IPS DF 6.9 (cell line): Measurements from ENCODE around the gene ST13.
"Not testable (repeated sequence)": the region's sequence is repeated elsewhere in the genome, so short reads cannot be mapped to it uniquely, and the experiment has no call there.

Experiments
- DNase-seq: peaks from one replicate; pipeline ENCODE4 v3.0.0-alpha.2; 2013; ENCODE audit warnings: low read depth, low spot score
- H3K27ac ChIP-seq: one replicate; pipeline ENCODE4 v1.5.1; 2013; ENCODE audit warnings: low read length, control low read depth
- H3K27me3 ChIP-seq: 2 replicates; pipeline ENCODE4 v1.6.1; 2013; ENCODE audit warnings: mild to moderate bottlenecking, low read length; ENCODE audit not compliant: control insufficient read depth, insufficient read depth
- H3K36me3 ChIP-seq: 2 replicates; pipeline ENCODE4 v1.6.1; 2013; ENCODE audit warnings: low read length; ENCODE audit not compliant: control insufficient read depth, insufficient read depth
- H3K4me1 ChIP-seq: 2 replicates; pipeline ENCODE4 v1.6.1; 2013; ENCODE audit warnings: low read length; ENCODE audit not compliant: control insufficient read depth, insufficient read depth
- H3K4me3 ChIP-seq: 2 replicates; pipeline ENCODE4 v1.5.1; 2013; ENCODE audit warnings: mild to moderate bottlenecking, low read length
- H3K9me3 ChIP-seq: 2 replicates; pipeline ENCODE4 v1.6.1; 2013; ENCODE audit warnings: low read length, inconsistent platforms; ENCODE audit not compliant: control insufficient read depth, insufficient read depth
- WGBS: extraction: QIAGEN DNeasy Blood & Tissue Kit; methylation state at CpG from one replicate; pipeline ENCODE4 v1.1.7; 2013; ENCODE audit warnings: mixed read lengths, missing lambda C conversion rate; ENCODE audit not compliant: insufficient read length, insufficient coverage; 5-methylcytosine and 5-hydroxymethylcytosine counted together

ST13 gene

DNA sequence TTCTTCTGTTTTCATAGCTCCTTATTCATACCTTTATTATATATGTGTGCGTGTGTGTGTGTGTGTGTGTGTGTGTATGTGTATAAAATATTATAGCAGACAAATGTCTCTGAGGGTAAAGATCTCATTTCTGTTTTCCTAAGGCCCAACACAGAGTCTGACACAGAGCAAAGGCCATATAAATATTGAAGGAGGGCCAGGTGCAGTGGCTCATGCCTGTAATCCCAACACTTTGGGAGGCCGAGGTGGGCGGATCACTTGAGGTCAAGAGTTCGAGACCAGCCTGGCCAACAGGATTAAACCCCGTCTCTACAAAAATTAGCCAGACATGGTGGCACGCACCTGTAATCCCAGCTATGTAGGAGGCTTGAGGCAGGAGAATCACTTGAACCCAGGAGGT is 11.9 kb upstream of the ST13 start:
- not testable (repeated sequence) for H3K4me1 ChIP-seq, H3K4me3 ChIP-seq, H3K27me3 ChIP-seq, DNase-seq, H3K27ac ChIP-seq, H3K36me3 ChIP-seq, H3K9me3 ChIP-seq
- no CpG with 5 or more reads among the region's 6 CpGs for whole genome bisulfite sequencing

DNA sequence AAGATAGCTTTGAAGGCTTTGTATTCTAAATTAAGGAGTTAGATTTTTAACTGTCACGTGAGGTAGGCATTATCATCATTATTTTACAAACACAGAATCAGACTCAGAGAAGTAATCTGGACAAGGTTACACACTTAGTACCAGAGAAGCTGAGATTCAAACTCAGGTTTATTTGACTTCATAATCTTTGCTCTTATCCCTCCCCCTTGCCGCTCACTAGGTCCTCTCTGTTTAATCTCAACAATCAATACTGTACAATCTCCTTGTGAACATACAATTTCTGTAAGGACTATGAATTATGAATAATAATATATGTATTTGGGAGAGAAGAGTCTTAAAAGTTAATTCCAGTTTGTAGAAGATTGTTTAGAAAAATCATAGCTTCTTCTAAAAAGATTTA is 10.7 kb upstream of the ST13 start:
- no peaks in the 10 kb centered on the region for H3K27me3 ChIP-seq
- no CpG with 5 or more reads among the region's 2 CpGs for WGBS

DNA sequence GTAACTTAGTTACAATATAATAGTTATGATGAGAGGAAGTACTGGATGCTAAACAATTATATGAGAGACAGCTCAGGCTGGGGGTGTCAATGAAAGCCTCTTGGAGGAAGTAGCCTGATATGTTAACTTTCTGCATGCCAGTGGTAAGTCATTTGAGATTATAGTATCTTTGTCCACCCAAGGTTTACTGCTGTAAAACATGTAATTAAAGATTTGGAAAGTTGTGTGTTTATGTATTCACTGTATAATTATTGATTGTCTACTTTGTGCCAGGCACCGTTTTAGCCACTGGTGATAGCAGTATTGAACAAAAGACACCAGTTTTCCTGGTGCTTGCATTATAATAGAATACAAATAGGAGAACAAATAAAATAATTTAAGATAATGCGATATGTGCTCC is 6.1 kb upstream of the ST13 start:
- Histone ChIP-seq H3K36me3 (peaks cover 5% of the 10 kb centered on the region; the same call in 1 of the 2 replicates), H3K4me1 (no peaks in the 10 kb centered on the region), H3K27me3 (no peaks in the 10 kb centered on the region), H3K9me3 (no peaks in the 10 kb centered on the region), H3K27ac (no peak overlapping the region), H3K4me3 (no peak overlapping the region)
- no peak for DNase-seq
- WGBS, result no CpG with 5 or more reads among the region's 2 CpGs

More for the DNA sequence above, 10.7 kb upstream of the ST13 start:
- Histone ChIP-seq H3K4me1 (no peaks in the 10 kb centered on the region), H3K27ac (no peak overlapping the region), H3K4me3 (no peak overlapping the region), H3K9me3 (no peaks in the 10 kb centered on the region), H3K36me3 (peaks cover 1% of the 10 kb centered on the region; the same call in 1 of the 2 replicates)
- no peak for DNase-seq

DNA sequence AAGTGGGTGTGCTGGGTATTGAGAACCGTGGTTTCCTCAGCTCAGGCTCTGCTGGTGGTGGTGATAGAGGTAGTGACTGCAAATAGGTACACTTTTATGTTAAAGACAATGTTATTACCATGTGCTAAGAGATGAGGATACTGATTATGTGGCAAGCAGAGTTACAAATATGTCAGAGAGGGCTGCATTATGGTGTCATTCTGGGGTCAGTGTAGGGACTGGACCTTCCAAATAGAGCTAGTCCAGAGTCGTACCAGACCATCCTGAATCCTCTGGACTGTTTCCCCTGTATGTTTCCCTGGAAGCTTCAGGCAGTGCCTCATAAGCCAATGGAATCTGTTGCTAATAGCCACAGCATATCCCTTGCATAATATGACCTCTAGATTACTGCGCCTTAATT is 5.6 kb upstream of the ST13 start, which contains the start of gene DNAJB7:
TSS of gene DNAJB7 (minus strand) at position 101 of the 400 bp plus-strand sequence. CDS start 119 bp downstream, outside the sequence.
- WGBS, result no CpG with 5 or more reads among the region's 3 CpGs
- Histone ChIP-seq H3K36me3 (peaks cover 5% of the 10 kb centered on the region; the same call in 1 of the 2 replicates), H3K4me1 (no peaks in the 10 kb centered on the region), H3K27me3 (no peaks in the 10 kb centered on the region), H3K27ac (no peak within 1 kb of the TSS), H3K4me3 (no peak within 1 kb of the TSS), H3K9me3 (no peaks in the 10 kb centered on the region)
- no peak for DNase-seq

GRCh38 chr22:40857309-40857855 is 943 bp upstream of the ST13 start:
- Histone ChIP-seq H3K36me3 (peaks cover 5% of the 10 kb centered on the region; the same call in 1 of the 2 replicates), H3K27ac (no peak overlapping the region), H3K9me3 (no peaks in the 10 kb centered on the region), H3K4me3 (peak overlapping the region; percentile 94), H3K27me3 (no peaks in the 10 kb centered on the region), H3K4me1 (no peaks in the 10 kb centered on the region)
- DNase-seq, result no peak
- no CpG with 5 or more reads among the region's 18 CpGs for WGBS

DNA sequence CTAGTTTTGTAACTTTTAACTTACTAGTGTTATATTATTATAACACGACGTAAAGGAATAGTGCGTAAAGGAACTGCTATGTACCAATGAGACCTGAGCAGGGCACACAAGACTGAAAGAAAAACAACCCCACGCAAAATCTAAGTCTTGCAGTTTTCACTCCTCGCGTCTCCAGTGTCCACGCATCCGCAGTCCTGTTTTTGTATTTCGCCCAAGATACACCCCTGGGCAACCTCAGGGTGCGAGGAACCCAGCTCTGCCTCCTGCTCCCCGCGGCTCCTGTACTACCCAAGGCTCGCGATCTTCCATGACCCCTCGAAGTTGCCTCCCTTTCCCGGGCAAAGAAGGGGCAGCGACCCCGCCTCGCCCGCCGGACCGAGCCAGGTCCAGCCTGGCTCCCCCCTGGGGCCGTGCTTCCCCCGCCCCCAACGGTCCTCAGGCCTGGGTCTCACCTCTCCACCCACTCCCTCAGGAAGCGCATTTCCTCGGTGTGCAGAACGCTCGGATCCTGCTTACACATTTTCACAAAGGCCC is 393 bp downstream of the ST13 start:
- peak overlapping the region; percentile 96 for H3K4me3 ChIP-seq
- WGBS, result no CpG with 5 or more reads among the region's 29 CpGs
- no peak overlapping the region for H3K27ac ChIP-seq
- H3K9me3 ChIP-seq, result no peaks in the 10 kb centered on the region
- DNase-seq, result no peak
- H3K27me3 ChIP-seq, result no peaks in the 10 kb centered on the region
- no peaks in the 10 kb centered on the region for H3K36me3 ChIP-seq
- H3K4me1 ChIP-seq, result no peaks in the 10 kb centered on the region

GRCh38 chr22:40855071-40855978 is 1.1 kb downstream of the ST13 start:
- no peaks in the 10 kb centered on the region for H3K36me3 ChIP-seq
- no peaks in the 10 kb centered on the region for H3K4me1 ChIP-seq
- WGBS, result no CpG with 5 or more reads among the region's 20 CpGs
- no peak for DNase-seq
- peak overlapping the region; percentile 96; the same call in 1 of the 2 replicates for H3K4me3 ChIP-seq
- no peaks in the 10 kb centered on the region for H3K9me3 ChIP-seq
- H3K27me3 ChIP-seq, result no peaks in the 10 kb centered on the region
- H3K27ac ChIP-seq, result no peak overlapping the region

GRCh38 chr22:40853961-40854360 is 2.5 kb downstream of the ST13 start:
- H3K27me3 ChIP-seq, result no peaks in the 10 kb centered on the region
- DNase-seq, result no peak
- no peak overlapping the region for H3K4me3 ChIP-seq
- no CpG with 5 or more reads among the region's 3 CpGs for WGBS
- no peaks in the 10 kb centered on the region for H3K36me3 ChIP-seq
- H3K27ac ChIP-seq, result no peak overlapping the region
- H3K4me1 ChIP-seq, result no peaks in the 10 kb centered on the region
- H3K9me3 ChIP-seq, result no peaks in the 10 kb centered on the region

DNA sequence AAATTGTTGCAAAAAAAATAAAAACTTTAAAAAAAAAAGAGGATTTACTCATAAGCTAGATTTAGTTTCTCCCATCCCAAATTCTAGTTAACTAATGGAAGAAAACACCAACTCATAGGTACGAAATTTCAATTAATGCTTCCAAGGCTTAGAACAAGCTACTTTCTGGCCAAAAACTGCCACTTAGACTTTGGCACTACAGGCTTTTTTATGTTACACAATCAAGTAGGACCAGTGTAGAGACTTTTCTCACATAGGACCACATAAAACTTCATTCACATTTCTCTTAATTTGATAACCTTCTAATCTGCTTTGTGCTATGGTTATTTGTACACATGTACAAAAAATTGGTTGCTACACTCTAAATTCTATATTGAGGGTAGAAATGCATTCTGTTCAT is 3.1 kb downstream of the ST13 start:
- no CpG with 5 or more reads among the region's 1 CpG for WGBS
- Histone ChIP-seq H3K27ac (no peak overlapping the region), H3K9me3 (no peaks in the 10 kb centered on the region), H3K4me3 (no peak overlapping the region), H3K27me3 (no peaks in the 10 kb centered on the region), H3K4me1 (no peaks in the 10 kb centered on the region), H3K36me3 (no peaks in the 10 kb centered on the region)
- DNase-seq, result no peak

DNA sequence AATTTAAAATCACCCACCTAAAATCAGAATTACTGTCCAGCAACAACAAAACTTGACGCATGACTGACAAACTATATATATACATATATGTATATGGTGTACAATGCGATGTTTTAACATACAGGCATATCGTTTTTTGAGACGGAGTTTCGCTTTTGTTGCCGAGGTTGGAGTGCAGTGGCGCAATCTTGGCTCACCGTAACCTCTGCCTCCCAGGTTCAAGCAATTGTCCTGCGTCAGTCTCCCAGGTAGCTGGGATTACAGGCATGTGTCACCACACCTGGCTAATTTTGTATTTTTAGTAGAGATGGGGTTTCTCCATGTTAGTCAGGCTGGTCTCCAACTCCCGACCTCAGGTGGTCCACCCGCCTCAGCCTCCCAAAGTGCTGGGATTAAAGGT is 10.6 kb downstream of the ST13 start:
- not testable (repeated sequence) for H3K27me3 ChIP-seq, H3K9me3 ChIP-seq, H3K4me3 ChIP-seq, H3K36me3 ChIP-seq, DNase-seq, H3K27ac ChIP-seq, H3K4me1 ChIP-seq
- no CpG with 5 or more reads among the region's 11 CpGs for WGBS
